ENCODE results near the gene RIOK1.
A peak's percentile ranks its signal among the peaks of the same experiment; 100 is the strongest.
"Not testable (repeated sequence)": the region's sequence is repeated elsewhere in the genome, so short reads cannot be mapped to it uniquely, and the experiment has no call there.

Gene RIOK1

GRCh38 chr6:7389451-7390225 is at the start of gene RIOK1, which contains the start of gene CAGE1:
Gene RIOK1, plus strand, starts transcription at chr6:7389808. Its CDS starts 195 bp downstream, at chr6:7390003.
Gene CAGE1, minus strand, starts transcription at chr6:7389742. Its CDS starts 2,569 bp downstream, at chr6:7387173.
- peak within 1 kb of the TSS; percentile 95 for H3K27ac ChIP-seq
- TF ChIP-seq CTCF (IDR thresholded peaks at IDR 0.05) (peak; percentile 24; the same call in 1 of the 2 replicates), ZFX (IDR thresholded peaks at IDR 0.05; ENCODE audit: borderline replicate concordance) (no peak)

GRCh38 chr6:7341271-7341670 is 48.3 kb upstream of the RIOK1 start:
- TF ChIP-seq ZFX (IDR thresholded peaks at IDR 0.05; ENCODE audit: borderline replicate concordance) (no peak), CTCF (IDR thresholded peaks at IDR 0.05) (no peak)
- no peak overlapping the region for H3K27ac ChIP-seq

GRCh38 chr6:7341989-7342742 is 47.4 kb upstream of the RIOK1 start:
- TF ChIP-seq CTCF (IDR thresholded peaks at IDR 0.05) (no peak), ZFX (IDR thresholded peaks at IDR 0.05; ENCODE audit: borderline replicate concordance) (no peak)
- no peak overlapping the region for H3K27ac ChIP-seq

- TF ChIP-seq ZFX (IDR thresholded peaks at IDR 0.05; ENCODE audit: borderline replicate concordance) (no peak), CTCF (IDR thresholded peaks at IDR 0.05) (no peak)
- peak overlapping the region; percentile 74 for H3K27ac ChIP-seq
Measured at GRCh38 chr6:7343546-7344475, 45.8 kb upstream of the RIOK1 start.

- peak overlapping the region; percentile 74 for H3K27ac ChIP-seq
Measured at GRCh38 chr6:7344773-7345450, 44.7 kb upstream of the RIOK1 start.

GRCh38 chr6:7347551-7347997 is 42.0 kb upstream of the RIOK1 start:
- not testable (repeated sequence) for H3K27ac ChIP-seq

GRCh38 chr6:7350591-7350990 is 39.0 kb upstream of the RIOK1 start:
- not testable (repeated sequence) for H3K27ac ChIP-seq

GRCh38 chr6:7351916-7352315 is 37.7 kb upstream of the RIOK1 start:
- H3K27ac ChIP-seq = not testable (repeated sequence)
